OCI-LY7 (cell line): ENCODE data around the gene SPEM2. TPM values are rescaled to one million over a fixed set of nuclear protein-coding genes. Genes with fewer than 3 reads are reported as not detected.
A peak's percentile ranks its signal among the peaks of the same experiment; 100 is the strongest.

ENCODE experiments used
- BruUV-seq: library from RNA; stranded (reverse); fragments of 400-500 nt; replicated peaks from 2 replicates; lab custom pipeline; 2021; lab: Mats Ljungman, UMichigan
- CTCF ChIA-PET: fragments of 300-600 bp; sonication (Branson Sonifier 250); formaldehyde crosslinking; loops from one replicate; lab custom pipeline; 2022; ENCODE audit warnings: antibody characterized with exemption; ENCODE audit not compliant: unreplicated experiment; lab: Charles Lee
- POLR2A ChIA-PET: fragments of 300-600 bp; sonication (Branson Sonifier 250); formaldehyde crosslinking; loops from one replicate; lab custom pipeline; 2022; ENCODE audit warnings: antibody characterized with exemption; lab: Charles Lee
- DNase-seq: peaks from one replicate; pipeline ENCODE4 v3.0.0-alpha.2; 2015; ENCODE audit warnings: low spot score
- H2AFZ ChIP-seq: fragments of 200-600 bp; sonication (generic), shearing (Covaris generic); 2 replicates; pipeline ENCODE4 v1.6.1; 2014; ENCODE audit warnings: mild to moderate bottlenecking, antibody characterized with exemption, low read length, moderate library complexity
- H3K27ac ChIP-seq: fragments of 200-600 bp; sonication (generic); 2 replicates; pipeline ENCODE4 v1.5.1; 2014; ENCODE audit warnings: mixed run types, low read depth, mild to moderate bottlenecking, moderate library complexity, low read length, inconsistent platforms; ENCODE audit not compliant: poor library complexity, severe bottlenecking
- H3K36me3 ChIP-seq: fragments of 200-600 bp; sonication (generic); 2 replicates; pipeline ENCODE4 v1.6.1; 2014; ENCODE audit warnings: mild to moderate bottlenecking, antibody characterized with exemption, low read length, moderate library complexity, mixed read lengths; ENCODE audit not compliant: insufficient read depth
- H3K4me1 ChIP-seq: fragments of 200-600 bp; sonication (generic); 2 replicates; pipeline ENCODE4 v1.5.1; 2014; ENCODE audit warnings: mild to moderate bottlenecking, low read length; ENCODE audit not compliant: insufficient read depth, poor library complexity, severe bottlenecking
- H3K4me2 ChIP-seq: fragments of 200-600 bp; sonication (generic); 2 replicates; pipeline ENCODE4 v1.6.1; 2014; ENCODE audit warnings: mild to moderate bottlenecking, low read length
- H3K4me3 ChIP-seq: fragments of 200-600 bp; sonication (generic); 2 replicates; pipeline ENCODE4 v1.5.1; 2014; ENCODE audit warnings: mild to moderate bottlenecking, low read depth, low read length; ENCODE audit not compliant: poor library complexity, severe bottlenecking
- H3K79me2 ChIP-seq: fragments of 200-600 bp; sonication (generic); 2 replicates; pipeline ENCODE4 v1.6.1; 2016; ENCODE audit warnings: low read depth, mild to moderate bottlenecking, low read length, moderate library complexity, mixed read lengths; ENCODE audit not compliant: insufficient read depth
- H3K9me2 ChIP-seq: fragments of 200-600 bp; sonication (generic); 2 replicates; pipeline ENCODE4 v1.6.1; 2016; ENCODE audit warnings: mild to moderate bottlenecking, low read length, mixed read lengths; ENCODE audit not compliant: insufficient read depth
- H3K9me3 ChIP-seq: fragments of 200-600 bp; sonication (generic); 2 replicates; pipeline ENCODE4 v1.6.1; 2014; ENCODE audit warnings: mild to moderate bottlenecking, mixed run types, low read length, mixed read lengths
- H4K20me1 ChIP-seq: fragments of 200-600 bp; sonication (generic); 2 replicates; pipeline ENCODE4 v1.6.1; 2014; ENCODE audit warnings: mild to moderate bottlenecking, antibody characterized with exemption, low read length, moderate library complexity, mixed read lengths; ENCODE audit not compliant: insufficient read depth
- CTCF ChIP-seq: fragments of 200-600 bp; sonication (generic); conservative IDR thresholded peaks from 2 replicates; pipeline ENCODE4 v1.5.1; 2014; ENCODE audit warnings: mild to moderate bottlenecking, antibody characterized with exemption, low read length, moderate library complexity, mixed read lengths
- EZH2phosphoT487 ChIP-seq: fragments of 200-600 bp; sonication (generic); IDR thresholded peaks from 2 replicates; pipeline ENCODE4 v1.6.1; 2018; ENCODE audit warnings: low read depth, borderline replicate concordance, mild to moderate bottlenecking, mixed run types, antibody characterized with exemption, low read length, moderate library complexity, mixed read lengths
- intact Hi-C: fragments of 100-400 bp; cut with micrococcal nuclease; formaldehyde crosslinking; loops from one replicate; pipeline ENCODE4 v1.10.0; 2022; ENCODE audit not compliant: unreplicated experiment
- total RNA-seq, 2 experiments: library from RNA; depleted of rRNA in 1 of 2; stranded (reverse); fragments of >200 nt in 1 of 2; shearing (Covaris generic) in 1 of 2; gene quantifications; 2 replicates each; pipeline ENCODE4 v1.2.3, GENCODE V29; 2014 to 2022

The SPEM2 gene
- total RNA-seq, 2 experiments from 2014 or later: not detected

- no peak overlapping the region for H3K4me3 ChIP-seq
- H2AFZ ChIP-seq: no peak overlapping the region
- H3K4me1 ChIP-seq: peaks cover 9% of the 10 kb centered on the region
- no peaks in the 10 kb centered on the region for H3K9me2 ChIP-seq
- no peak overlapping the region for H3K4me2 ChIP-seq
- POLR2A ChIA-PET: no interaction called here
- H4K20me1 ChIP-seq: no peaks in the 10 kb centered on the region
- peaks cover 12% of the 10 kb centered on the region; the same call in 1 of the 2 replicates for H3K36me3 ChIP-seq
- BruUV-seq: no TSS peak
- no peak for TF ChIP-seq CTCF
- no peaks in the 10 kb centered on the region for H3K79me2 ChIP-seq
- intact Hi-C loops: no loop called here
- CTCF ChIA-PET: no interaction called here
- no peaks in the 10 kb centered on the region for H3K9me3 ChIP-seq
- no peak overlapping the region for H3K27ac ChIP-seq
- DNase-seq: no peak
Measured at GRCh38 chr17:7391307-7391706, 34.1 kb upstream of the SPEM2 start.

- H2AFZ ChIP-seq: peak overlapping the region; percentile 63; the same call in 1 of the 2 replicates
- POLR2A ChIA-PET: interaction anchor here (0.6 kb wide), 2 partner anchors 30 to 136 kb away, joined by 3 read pairs; no protein-coding TSS in a partner anchor
- peak overlapping the region; percentile 80 for H3K4me2 ChIP-seq
- H3K9me3 ChIP-seq: no peaks in the 10 kb centered on the region
- intact Hi-C loops: no loop called here
- H3K36me3 ChIP-seq: peaks cover 12% of the 10 kb centered on the region; the same call in 1 of the 2 replicates
- no peaks in the 10 kb centered on the region for H3K9me2 ChIP-seq
- no TSS peak for BruUV-seq
- TF ChIP-seq CTCF (no peak), EZH2phosphoT487 (no peak)
- no peaks in the 10 kb centered on the region for H4K20me1 ChIP-seq
- peak overlapping the region; percentile 72 for H3K4me3 ChIP-seq
- H3K27ac ChIP-seq: no peak overlapping the region
- no peaks in the 10 kb centered on the region for H3K79me2 ChIP-seq
- H3K4me1 ChIP-seq: peaks cover 9% of the 10 kb centered on the region
- DNase-seq: no peak
- CTCF ChIA-PET: no interaction called here
Measured at GRCh38 chr17:7392696-7393612, 32.5 kb upstream of the SPEM2 start.
